Measurements from ENCODE around the gene LMOD2. TPM values are rescaled to one million over a fixed set of nuclear protein-coding genes. Genes with fewer than 3 reads are reported as not detected.
A peak's percentile ranks its signal among the peaks of the same experiment; 100 is the strongest.

Gene LMOD2
- total and polyA plus RNA-seq, 8 donors, result 0.08 TPM; not detected in 7

DNA sequence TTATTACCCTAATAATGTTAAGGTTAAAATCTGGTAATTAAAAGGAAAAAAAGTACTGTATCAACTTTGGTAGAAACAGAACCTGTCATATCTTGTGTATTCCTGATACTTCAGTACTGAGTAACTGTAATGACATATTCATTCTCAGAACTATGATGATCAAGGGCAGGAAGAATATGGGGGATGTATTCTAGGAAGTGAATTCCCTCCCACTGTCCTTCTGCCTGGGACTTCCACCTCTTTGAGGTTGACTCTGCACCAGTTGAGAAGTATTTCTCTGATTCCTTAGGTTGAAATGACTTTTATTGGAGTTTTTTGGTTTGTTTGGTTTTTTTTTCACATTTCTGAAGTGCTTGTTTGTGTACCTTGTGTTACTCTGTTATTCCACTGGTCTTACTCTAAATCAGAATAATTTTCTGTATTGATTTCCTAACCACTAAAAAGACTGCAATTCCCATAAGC lies 56.2 kb downstream of the LMOD2 start:
- Histone ChIP-seq H3K36me3 (peaks cover 0 to 13% of the 10 kb centered on the region in 2 donors), H3K9me3 (no peaks in the 10 kb centered on the region), H3K4me1 (peaks cover 3 to 37% of the 10 kb centered on the region in 2 donors), H3K27ac (no peak overlapping the region), H3K27me3 (no peaks in the 10 kb centered on the region), H3K4me3 (no peak overlapping the region)
- TF ChIP-seq CTCF (IDR thresholded peaks at IDR 0.05), result no peak
- no peak for DNase-seq
- intact Hi-C loops (cut with DNase I), result no loop called here
- no peak for ATAC-seq

DNA sequence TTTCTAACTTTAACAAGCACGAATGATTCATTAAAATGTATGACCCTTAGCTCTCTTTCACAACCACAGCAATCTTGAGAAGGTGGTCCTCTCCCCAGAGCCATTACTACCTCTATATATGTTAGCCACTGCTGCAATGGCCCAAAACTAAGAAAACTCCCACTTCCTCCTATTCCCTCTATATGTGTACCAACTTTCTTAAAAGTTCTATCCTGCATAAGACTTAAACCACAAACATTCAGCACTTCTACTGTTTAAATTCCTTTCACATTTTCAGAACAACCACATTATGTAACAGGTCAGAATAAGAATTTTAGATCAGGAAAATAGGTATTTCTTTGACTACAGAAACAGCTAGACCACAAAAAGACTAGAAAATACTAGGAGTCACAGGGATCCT lies 57.0 kb downstream of the LMOD2 start:
- no peak for TF ChIP-seq CTCF (IDR thresholded peaks at IDR 0.05)
- no peaks in the 10 kb centered on the region for H3K9me3 ChIP-seq

More for the DNA sequence above, 57.0 kb downstream of the LMOD2 start:
- no peak overlapping the region for H3K27ac ChIP-seq
- no peaks in the 10 kb centered on the region for H3K27me3 ChIP-seq
- H3K36me3 ChIP-seq, result peaks cover 0 to 5% of the 10 kb centered on the region in 2 donors
- no peak for DNase-seq
- ATAC-seq, result peak; percentile 56
- intact Hi-C loops (cut with DNase I), result no loop called here
- peaks cover 3 to 37% of the 10 kb centered on the region in 2 donors for H3K4me1 ChIP-seq
- no peak overlapping the region for H3K4me3 ChIP-seq

Other genes with a start within 250 kb of the LMOD2 start
- 1 to 10 TPM in 1 of 2 donors, under 1 TPM in 1; 0.87 to 1.3 TPM for gene IQUB, start 121.3 kb upstream of the LMOD2 start, total RNA-seq
- 1 to 10 TPM; 1.3 to 3.8 (median 3.0) TPM for gene IQUB, start 121.3 kb upstream of the LMOD2 start, polyA plus RNA-seq (ENCODE audit: insufficient read length in 6 of 6)
- 10 to 100 TPM; 55.2 to 66.6 TPM for gene NDUFA5, start 98.0 kb upstream of the LMOD2 start, total RNA-seq
- gene NDUFA5, start 98.0 kb upstream of the LMOD2 start, polyA plus RNA-seq (ENCODE audit: insufficient read length in 6 of 6), result 100 to 1,000 TPM; 126 to 158 (median 140) TPM
- gene ASB15, start 54.0 kb upstream of the LMOD2 start, total RNA-seq, result not detected
- gene ASB15, start 54.0 kb upstream of the LMOD2 start, polyA plus RNA-seq (ENCODE audit: insufficient read length in 6 of 6), result not detected
- 10 to 100 TPM; 30.4 to 40.6 TPM for gene WASL, start 93.1 kb downstream of the LMOD2 start, total RNA-seq
- 10 to 100 TPM; 47.9 to 54.5 (median 53.6) TPM for gene WASL, start 93.1 kb downstream of the LMOD2 start, polyA plus RNA-seq (ENCODE audit: insufficient read length in 6 of 6)
- not detected for gene HYAL4, start 189.3 kb downstream of the LMOD2 start, total RNA-seq
- under 1 TPM in 3 of 6 donors, not detected in 3; 0.07 to 0.44 (median 0.09) TPM for gene HYAL4, start 189.3 kb downstream of the LMOD2 start, polyA plus RNA-seq (ENCODE audit: insufficient read length in 6 of 6)